Nephron (organoid): ENCODE results near the gene CARD11.

Source experiments
- H3K27ac Mint-ChIP-seq, 3 experiments: 2 replicates each; pipeline ENCODE4 v1.8.0; 2020; ENCODE audit warnings: mixed read lengths in 3 of 3, mild to moderate bottlenecking in 2 of 3, moderate library complexity in 1 of 3
- H3K27me3 Mint-ChIP-seq: 2 replicates; pipeline ENCODE4 v1.8.0; 2021; ENCODE audit warnings: low read depth, mild to moderate bottlenecking, moderate library complexity, mixed read lengths
- H3K36me3 Mint-ChIP-seq: 2 replicates; pipeline ENCODE4 v1.8.0; 2020; ENCODE audit warnings: low read depth, mixed read lengths
- H3K4me1 Mint-ChIP-seq: 2 replicates; pipeline ENCODE4 v1.8.0; 2020; ENCODE audit warnings: mixed read lengths
- H3K4me3 Mint-ChIP-seq, 3 experiments: 2 replicates each; pipeline ENCODE4 v1.8.0; 2020; ENCODE audit warnings: mild to moderate bottlenecking in 3 of 3, mixed read lengths in 3 of 3, moderate library complexity in 2 of 3
- H3K9me3 Mint-ChIP-seq: 2 replicates; pipeline ENCODE4 v1.8.0; 2020; ENCODE audit warnings: mixed read lengths
- CTCF ChIP-seq, 3 experiments: fragments of 200-600 bp; sonication (generic); IDR thresholded peaks; one replicate each; pipeline ENCODE4 v1.5.0; 2021; ENCODE audit warnings: antibody characterized with exemption in 3 of 3; ENCODE audit not compliant: unreplicated experiment in 3 of 3

The CARD11 gene

GRCh38 chr7:2912684-2913439 is 130.8 kb downstream of the CARD11 start:
- Mint-ChIP-seq H3K27ac (no peak overlapping the region), H3K4me1 (peaks cover 5% of the 10 kb centered on the region), H3K36me3 (no peaks in the 10 kb centered on the region), H3K9me3 (peaks cover 2% of the 10 kb centered on the region), H3K27me3 (peaks cover 18% of the 10 kb centered on the region), H3K4me3 (no peak overlapping the region)
- TF ChIP-seq CTCF (IDR thresholded peaks at IDR 0.05; ENCODE audit: unreplicated experiment in 3 of 3), result no peak

- Mint-ChIP-seq H3K4me3 (no peak overlapping the region), H3K9me3 (peaks cover 2% of the 10 kb centered on the region), H3K27ac (peak overlapping the region in 2 of 3 experiments; percentile 10 to 20), H3K36me3 (no peaks in the 10 kb centered on the region), H3K4me1 (peaks cover 5% of the 10 kb centered on the region), H3K27me3 (peaks cover 24% of the 10 kb centered on the region)
- no peak for TF ChIP-seq CTCF (IDR thresholded peaks at IDR 0.05; ENCODE audit: unreplicated experiment in 3 of 3)
Observed at GRCh38 chr7:2911466-2911865, 132.2 kb downstream of the CARD11 start.

- Mint-ChIP-seq H3K4me1 (peaks cover 5% of the 10 kb centered on the region), H3K27ac (no peak overlapping the region), H3K36me3 (no peaks in the 10 kb centered on the region), H3K9me3 (peaks cover 2% of the 10 kb centered on the region), H3K27me3 (peaks cover 20% of the 10 kb centered on the region), H3K4me3 (no peak overlapping the region)
- no peak for TF ChIP-seq CTCF (IDR thresholded peaks at IDR 0.05; ENCODE audit: unreplicated experiment in 3 of 3)
Observed at GRCh38 chr7:2909471-2910039, 134.1 kb downstream of the CARD11 start.

- peaks cover 2% of the 10 kb centered on the region for H3K9me3 Mint-ChIP-seq
- peaks cover 10% of the 10 kb centered on the region for H3K4me1 Mint-ChIP-seq
- H3K27ac Mint-ChIP-seq, result no peak overlapping the region
- peaks cover 20% of the 10 kb centered on the region for H3K27me3 Mint-ChIP-seq
- H3K36me3 Mint-ChIP-seq, result no peaks in the 10 kb centered on the region
- TF ChIP-seq CTCF (IDR thresholded peaks at IDR 0.05; ENCODE audit: unreplicated experiment in 3 of 3), result no peak
- no peak overlapping the region for H3K4me3 Mint-ChIP-seq
Observed at GRCh38 chr7:2909043-2909442, 134.6 kb downstream of the CARD11 start.

GRCh38 chr7:2908103-2908683 is 135.5 kb downstream of the CARD11 start:
- peaks cover 20% of the 10 kb centered on the region for H3K27me3 Mint-ChIP-seq
- no peaks in the 10 kb centered on the region for H3K36me3 Mint-ChIP-seq
- no peak for TF ChIP-seq CTCF (IDR thresholded peaks at IDR 0.05; ENCODE audit: unreplicated experiment in 3 of 3)
- peaks cover 13% of the 10 kb centered on the region for H3K4me1 Mint-ChIP-seq
- no peak overlapping the region for H3K27ac Mint-ChIP-seq
- H3K9me3 Mint-ChIP-seq, result peaks cover 2% of the 10 kb centered on the region
- H3K4me3 Mint-ChIP-seq, result no peak overlapping the region
